Adrenal gland (tissue), 5 donors: ENCODE data around the gene FADS3.

ENCODE experiments used
- CTCF ChIP-seq, 6 experiments: fragments of 450-650 bp in 4 of 6; fragments of 200-600 bp in 2 of 6; sonication (generic) in 1 of 6; IDR thresholded peaks; 1 replicate in 5 of 6; 2 replicates in 1 of 6; pipeline versions ENCODE4 v1.5.1 to v1.8.0; 2016 to 2021; ENCODE audit warnings: antibody characterized with exemption in 6 of 6, mild to moderate bottlenecking in 2 of 6, moderate library complexity in 1 of 6
- POLR2A ChIP-seq, 2 donors: fragments of 450-650 bp; IDR thresholded peaks; one replicate each; pipeline ENCODE4 v1.6.1; 2017; ENCODE audit warnings: antibody characterized with exemption in 2 of 2, mild to moderate bottlenecking in 2 of 2, moderate library complexity in 1 of 2
- donor health status: DM: no; HTN: no; CAD: no.

DNA sequence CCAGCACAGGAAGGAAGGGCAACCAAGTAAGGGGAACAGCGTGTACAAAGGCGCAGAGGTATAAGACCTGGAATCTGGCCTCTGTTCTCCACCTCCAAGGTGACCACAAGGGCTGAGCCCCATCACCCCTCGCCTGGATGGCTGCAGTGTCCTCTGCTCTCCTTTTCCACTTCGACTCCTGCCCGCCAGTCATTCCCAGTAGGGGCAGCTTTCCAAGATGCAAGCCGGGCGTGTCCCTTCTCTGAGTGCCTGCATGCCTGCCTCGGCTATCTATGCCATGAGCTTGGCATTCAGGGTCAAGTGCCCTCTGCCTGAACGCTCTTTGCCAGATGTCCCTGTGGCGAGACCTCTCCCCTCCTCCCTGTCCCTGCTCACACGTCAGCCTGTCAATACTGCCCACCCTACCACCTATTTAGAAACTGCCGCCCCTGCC lies 17.0 kb downstream of the FADS3 start:
- TF ChIP-seq CTCF (IDR thresholded peaks at IDR 0.05) = no peak
- no peak for TF ChIP-seq POLR2A (IDR thresholded peaks at IDR 0.05)
